Glomerular endothelial cell (primary cell): ENCODE measurements around the gene SCUBE1. TPM values are rescaled to one million over a fixed set of nuclear protein-coding genes. Genes with fewer than 3 reads are reported as not detected.
"Not testable (repeated sequence)": the region's sequence is repeated elsewhere in the genome, so short reads cannot be mapped to it uniquely, and the experiment has no call there.

ENCODE experiments used
- DNase-seq: peaks from one replicate; pipeline ENCODE4 v3.0.0-alpha.2; 2011; ENCODE audit warnings: low read depth, low spot score; ENCODE audit errors: extremely low read depth
- total RNA-seq: library from RNA; depleted of rRNA; stranded (reverse); fragments of >200 nt; gene quantifications from 2 replicates; pipeline ENCODE4 v1.2.3, GENCODE V29; 2015

SCUBE1 gene
- total RNA-seq, 1 donor from 2014 or later, result 69.1 TPM

GRCh38 chr22:43360576-43360975 is 17.4 kb upstream of the SCUBE1 start:
- no peak for DNase-seq

- no peak for DNase-seq
Measured at GRCh38 chr22:43356881-43357280, 13.7 kb upstream of the SCUBE1 start.

- DNase-seq, result not testable (repeated sequence)
Measured at GRCh38 chr22:43355688-43356087, 12.5 kb upstream of the SCUBE1 start.

DNA sequence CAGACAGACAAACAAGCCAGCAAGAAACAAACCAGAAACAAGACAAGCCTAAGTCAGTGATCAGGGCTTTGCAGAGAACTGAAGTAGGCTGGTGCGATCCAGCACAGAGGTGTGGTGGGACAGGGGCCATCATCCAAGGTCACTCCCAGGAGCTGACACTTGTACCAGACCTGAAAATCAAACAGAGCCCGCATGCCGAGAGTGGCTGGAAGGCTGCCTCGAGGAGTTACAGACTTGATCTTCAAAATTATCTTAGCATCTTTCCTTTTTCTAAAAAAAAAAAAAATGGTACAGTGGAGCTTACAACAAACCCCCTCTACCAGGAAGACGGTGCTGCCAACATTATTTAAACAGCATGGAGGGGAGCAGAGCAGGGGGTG is 8.8 kb upstream of the SCUBE1 start:
- DNase-seq, result no peak

DNA sequence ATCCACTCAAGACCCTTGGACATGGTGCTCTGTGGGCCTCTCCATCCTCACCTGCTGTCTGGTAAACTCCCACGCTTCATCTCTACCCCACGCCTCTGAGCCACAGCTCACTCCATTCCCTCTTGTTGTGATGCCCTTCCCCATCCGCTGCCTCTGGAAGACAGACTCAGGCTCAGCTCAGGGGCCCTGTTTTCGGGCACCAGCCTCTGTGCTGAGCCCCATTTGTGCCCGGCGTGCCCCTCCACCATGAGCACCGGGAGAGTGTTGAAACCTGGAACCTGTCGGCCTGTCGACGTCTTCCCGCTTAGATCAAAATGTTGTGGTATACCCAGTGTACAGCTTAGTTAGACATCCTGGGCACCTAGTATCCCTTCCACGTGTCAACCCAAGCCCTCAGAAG is 6.5 kb upstream of the SCUBE1 start:
- no peak for DNase-seq

DNA sequence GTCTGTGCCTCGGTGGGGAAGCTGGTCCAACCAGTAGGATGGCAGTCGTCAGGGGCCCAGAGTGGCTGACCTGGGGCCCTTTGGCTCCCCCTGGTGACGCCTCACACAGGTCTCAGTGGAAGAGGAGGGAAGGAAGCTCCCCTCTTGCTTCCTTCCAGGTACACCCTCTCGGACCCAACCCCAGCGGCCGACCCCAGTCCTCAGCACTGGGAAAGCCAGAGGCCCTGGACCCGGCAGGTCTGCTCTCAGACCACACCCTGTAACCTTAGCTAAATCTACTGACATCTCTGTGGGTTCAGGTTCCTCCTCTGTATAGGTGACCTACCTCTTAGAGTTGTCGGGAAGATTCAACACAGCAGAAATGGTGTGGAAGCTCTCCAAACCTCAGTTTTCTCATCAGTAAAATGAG is 3.4 kb upstream of the SCUBE1 start:
- peak; percentile 2 for DNase-seq

DNA sequence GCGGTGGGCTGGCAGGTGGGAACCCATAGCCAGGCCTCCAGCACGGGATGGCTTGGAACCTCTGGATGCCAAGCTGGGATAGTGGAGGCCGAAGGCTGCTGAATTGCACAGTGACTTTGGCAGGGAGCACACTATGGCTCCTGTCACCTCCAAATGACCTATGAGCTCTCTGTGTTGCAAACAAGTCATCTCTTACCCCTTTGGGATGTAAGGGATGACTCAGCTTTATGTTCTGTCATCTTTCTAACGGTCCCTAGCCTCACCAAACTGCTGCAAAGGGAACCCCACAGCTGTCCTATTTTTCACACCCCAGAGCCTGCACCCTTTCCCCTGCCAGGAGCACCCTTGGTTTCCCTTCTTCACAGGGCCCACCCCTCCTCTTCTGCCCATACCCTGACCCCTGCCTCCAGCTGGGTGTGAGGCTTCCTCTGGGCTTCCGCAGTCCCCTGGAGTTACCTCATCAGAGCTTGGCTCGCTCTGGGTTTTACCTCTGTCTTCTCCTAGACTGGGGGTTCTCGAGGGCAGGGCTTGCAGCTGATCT is 2.7 kb upstream of the SCUBE1 start:
- no peak for DNase-seq

DNA sequence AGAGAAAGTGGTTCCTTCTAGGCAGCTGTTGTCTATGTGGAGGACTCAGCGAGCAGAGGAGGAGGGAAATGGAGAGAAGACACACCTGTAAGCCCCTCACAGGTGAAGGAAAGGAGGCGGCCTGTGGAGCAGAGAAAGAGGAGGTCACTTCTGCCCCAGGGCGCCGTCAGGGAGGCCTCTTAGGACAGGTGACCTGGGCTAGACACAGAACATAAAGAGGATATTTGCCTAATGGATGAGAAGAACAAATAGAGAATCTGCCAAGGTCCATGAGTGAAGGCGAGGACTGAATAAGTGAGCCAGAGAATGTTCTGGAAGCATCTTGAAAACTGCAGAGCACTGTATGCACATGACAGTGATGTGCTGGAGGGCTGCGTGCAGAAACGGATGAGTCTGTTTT is 2.2 kb upstream of the SCUBE1 start:
- no peak for DNase-seq

DNA sequence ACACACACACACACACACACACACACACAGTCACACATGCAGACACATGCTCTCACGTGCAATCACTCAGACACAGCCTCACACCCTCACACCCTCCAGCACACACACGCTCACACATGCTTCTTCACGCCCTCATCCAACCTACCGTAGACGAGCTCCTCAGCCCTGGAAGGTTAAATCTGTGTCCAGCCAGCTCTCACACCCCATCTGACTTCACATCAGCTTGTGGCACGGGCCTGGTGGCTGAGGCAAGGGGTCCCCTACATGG is 1.3 kb upstream of the SCUBE1 start:
- DNase-seq, result no peak

DNA sequence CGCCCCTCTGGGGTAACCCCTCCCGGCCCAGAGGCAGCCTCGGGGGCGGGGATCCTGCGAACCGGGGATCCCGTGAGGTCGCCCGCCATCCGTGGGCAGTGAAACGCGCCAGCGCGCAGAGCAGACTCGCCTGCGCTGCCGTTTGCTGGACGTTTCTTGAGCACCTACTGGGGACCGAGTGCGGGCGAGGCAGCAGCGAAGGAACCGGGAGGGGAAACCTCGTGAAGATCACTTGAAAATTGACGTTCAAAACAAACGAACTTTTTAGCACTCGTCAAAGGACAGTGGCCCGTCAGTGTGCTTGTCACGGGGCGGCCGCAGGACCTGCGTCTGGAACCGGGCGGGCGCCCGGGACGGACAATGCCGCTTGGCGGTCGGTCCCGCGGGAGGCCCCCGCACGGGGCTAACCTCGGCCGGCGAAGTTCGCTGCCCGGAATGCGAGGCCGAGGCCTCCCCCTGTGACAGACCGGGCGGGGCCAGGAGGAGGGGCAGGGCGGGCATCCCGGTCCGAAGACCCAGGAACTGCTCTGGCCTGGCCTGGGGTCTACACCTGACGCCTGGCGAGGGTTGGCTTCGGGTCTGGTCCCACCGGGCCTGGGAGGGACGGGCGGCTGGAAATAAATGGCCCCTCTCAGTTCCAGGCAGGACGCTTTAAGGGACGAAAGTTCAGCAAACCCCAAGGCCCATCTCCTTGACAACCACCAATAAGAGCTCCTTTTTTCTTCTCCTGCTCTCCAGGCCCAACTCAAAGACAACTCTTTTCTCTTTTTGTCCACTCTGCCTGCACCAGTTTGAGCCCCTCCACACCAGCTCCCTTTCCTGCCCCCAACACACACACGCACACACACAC is 723 bp upstream of the SCUBE1 start:
- no peak for DNase-seq

- DNase-seq, result no peak
Measured at GRCh38 chr22:43342347-43343261, 568 bp downstream of the SCUBE1 start.

DNA sequence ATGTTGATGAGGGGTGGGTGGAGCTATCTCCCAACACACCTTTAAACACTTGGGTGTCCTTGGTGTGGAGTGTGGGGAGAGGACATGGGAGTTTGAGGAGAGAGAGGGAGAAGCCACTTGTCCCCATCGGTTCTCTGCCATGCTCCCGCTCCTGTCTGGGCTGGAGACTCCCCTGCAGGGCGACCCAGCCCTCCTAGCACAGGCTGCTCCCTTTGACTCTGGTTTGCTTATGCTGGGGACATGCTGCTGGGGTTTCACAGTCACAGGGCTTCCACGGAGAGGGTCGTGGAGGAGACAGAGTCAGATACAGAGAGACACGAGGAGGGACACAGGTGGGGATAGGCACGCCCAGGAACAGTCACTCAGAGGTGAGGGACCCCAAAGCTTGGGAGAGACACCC is 1.6 kb downstream of the SCUBE1 start:
- DNase-seq, result no peak

DNA sequence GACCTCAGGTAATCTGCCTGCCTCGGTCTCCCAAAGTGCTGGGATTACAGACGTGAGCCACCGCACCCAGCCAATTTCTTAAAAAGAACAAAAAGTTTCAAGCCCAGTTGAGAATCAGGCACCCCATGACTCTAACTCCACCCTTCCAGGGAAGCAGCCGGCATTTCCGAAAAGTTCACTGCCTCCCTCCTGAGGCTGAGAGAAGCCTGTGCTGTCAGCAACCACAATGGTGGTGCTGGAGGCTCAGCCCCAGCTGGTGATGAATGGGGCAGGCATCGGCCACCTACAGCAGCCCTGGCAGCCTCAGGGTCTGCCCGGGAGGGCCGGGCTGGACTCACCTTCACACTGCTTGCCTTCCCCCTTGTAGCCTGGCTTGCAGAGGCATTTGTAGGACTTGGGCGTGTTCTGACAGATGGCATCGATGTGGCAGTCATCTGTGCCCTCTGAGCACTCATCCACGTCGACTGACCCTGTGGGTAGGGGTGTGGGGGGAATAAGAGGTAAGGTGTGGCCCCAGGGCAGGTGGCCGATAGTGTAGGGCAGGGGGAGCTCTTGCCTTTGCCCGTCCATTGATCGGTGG is 4.3 kb downstream of the SCUBE1 start:
- no peak for DNase-seq

DNA sequence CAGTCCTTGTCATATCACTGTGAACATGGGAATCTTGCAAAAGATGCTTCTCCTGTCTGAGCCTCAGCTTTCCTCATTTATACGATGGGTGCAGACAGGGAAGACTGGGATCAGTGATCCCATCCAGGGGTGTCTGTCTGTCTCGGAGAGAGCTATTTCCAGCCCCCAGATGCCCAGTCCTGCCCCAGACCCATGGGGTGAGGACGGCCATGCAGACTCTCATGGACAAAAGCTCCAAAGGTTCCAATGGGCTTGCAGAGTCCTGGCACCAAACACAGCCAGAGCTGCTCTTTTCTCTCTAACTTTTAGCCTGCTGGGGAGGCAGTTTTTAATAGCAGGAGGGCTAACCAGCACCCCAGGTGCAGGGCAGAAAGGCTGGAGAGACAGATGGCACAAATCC is 5.2 kb downstream of the SCUBE1 start:
- DNase-seq, result no peak

GRCh38 chr22:43337385-43337784 is 5.8 kb downstream of the SCUBE1 start:
- DNase-seq, result no peak

DNA sequence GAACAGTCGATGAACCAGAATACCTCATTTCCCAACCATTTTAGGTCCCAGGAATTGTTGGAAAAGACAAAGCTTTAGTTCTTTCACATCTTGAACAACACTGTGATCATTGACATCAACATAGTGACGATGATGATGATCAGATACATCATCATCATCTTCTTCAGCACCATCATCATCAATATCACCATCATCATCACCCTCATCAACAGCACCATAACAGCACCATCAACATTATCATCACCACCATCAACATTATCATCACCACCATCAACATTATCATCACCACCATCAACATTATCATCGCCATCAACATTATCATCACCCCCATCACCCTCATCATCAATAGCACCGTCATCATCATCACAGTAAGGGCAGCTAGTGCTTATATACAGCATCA is 8.8 kb downstream of the SCUBE1 start:
- no peak for DNase-seq

- no peak for DNase-seq
Measured at GRCh38 chr22:43333978-43334377, 9.2 kb downstream of the SCUBE1 start.

DNA sequence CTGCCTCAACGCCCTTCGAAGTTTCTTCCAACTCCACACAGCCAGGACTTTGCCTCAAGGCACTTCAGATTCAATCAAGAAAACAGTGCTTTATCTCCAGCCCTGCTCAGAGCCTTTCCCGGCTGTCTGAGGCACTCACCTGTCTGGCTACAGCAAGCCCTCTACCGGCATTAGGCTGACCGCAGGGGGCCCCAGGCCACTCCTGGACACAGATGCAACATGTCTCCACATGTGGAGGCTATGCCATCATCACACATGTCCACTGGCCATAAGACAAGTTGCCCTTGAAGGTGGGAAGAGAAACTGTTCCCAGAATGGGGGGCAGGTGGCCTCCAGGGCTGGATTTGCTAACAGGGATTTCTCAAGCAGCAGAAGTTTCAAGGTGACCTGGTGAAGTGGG is 10.0 kb downstream of the SCUBE1 start:
- no peak for DNase-seq

DNA sequence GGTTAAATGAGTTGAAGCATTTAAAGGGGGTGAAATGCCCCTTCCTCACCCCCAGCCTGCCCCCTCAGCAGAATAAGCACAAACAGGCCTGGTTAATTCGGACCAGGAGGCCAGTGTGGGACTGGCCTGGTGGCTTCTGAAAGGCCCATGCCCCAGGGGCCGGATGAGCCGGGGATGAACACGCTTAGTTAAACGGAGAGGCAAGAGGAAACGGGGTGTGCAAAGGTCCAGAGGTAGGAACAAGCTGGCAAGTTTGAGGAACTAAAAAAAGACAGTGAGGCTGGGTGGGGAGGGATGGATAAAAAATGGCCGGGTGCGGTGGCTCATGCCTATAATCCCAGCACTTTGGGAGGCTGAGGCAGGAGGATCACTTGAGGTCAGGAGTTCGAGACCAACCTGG is 11.5 kb downstream of the SCUBE1 start:
- no peak for DNase-seq

DNA sequence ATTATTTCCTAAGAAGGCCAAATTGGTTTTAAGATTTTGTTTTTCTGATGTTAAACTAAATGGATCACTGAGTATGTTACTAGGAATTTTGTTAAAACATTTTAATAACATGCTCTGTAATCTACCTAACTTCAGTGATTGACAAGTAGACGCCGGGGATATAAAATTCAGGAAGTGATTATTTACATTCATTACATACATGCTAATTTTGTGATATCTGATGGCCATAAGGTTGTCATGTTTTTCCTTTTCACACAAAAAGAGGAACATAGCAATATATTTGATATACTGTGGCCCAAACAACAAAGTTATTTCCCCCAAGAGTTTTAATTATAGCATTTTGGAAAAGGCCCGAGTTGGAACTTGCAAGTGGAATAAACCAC is 12.1 kb downstream of the SCUBE1 start:
- no peak for DNase-seq
